ENCODE measurements around the gene THEMIS.
"Not testable (repeated sequence)": the region's sequence is repeated elsewhere in the genome, so short reads cannot be mapped to it uniquely, and the experiment has no call there.

The THEMIS gene, protein sequence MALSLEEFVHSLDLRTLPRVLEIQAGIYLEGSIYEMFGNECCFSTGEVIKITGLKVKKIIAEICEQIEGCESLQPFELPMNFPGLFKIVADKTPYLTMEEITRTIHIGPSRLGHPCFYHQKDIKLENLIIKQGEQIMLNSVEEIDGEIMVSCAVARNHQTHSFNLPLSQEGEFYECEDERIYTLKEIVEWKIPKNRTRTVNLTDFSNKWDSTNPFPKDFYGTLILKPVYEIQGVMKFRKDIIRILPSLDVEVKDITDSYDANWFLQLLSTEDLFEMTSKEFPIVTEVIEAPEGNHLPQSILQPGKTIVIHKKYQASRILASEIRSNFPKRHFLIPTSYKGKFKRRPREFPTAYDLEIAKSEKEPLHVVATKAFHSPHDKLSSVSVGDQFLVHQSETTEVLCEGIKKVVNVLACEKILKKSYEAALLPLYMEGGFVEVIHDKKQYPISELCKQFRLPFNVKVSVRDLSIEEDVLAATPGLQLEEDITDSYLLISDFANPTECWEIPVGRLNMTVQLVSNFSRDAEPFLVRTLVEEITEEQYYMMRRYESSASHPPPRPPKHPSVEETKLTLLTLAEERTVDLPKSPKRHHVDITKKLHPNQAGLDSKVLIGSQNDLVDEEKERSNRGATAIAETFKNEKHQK

DNA sequence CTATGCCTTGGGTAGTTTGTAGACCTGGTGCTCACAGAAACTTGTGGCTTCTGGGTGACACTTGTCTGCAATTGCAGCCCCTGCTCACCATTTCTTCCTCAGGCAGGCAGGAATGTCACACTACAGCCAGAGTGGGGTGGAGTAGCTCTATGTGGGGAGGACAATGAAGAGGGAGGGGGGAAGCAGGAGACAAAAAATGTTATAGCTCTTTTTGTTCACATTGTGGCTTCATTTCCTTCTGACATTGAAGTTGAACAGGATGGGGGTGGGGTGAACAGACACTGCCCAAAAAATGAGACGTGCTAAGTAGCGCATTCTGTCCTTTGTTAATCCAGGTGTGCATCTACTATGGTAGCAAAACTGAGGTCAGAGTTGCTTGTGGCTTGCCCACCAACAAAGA lies at the start of gene THEMIS:
TSS of gene THEMIS (minus strand) at position 124 of the 400 bp plus-strand sequence. CDS start 126 bp downstream, outside the sequence.
- DNase-seq (ENCODE audit: low read depth) = no peak
- H3K4me3 ChIP-seq (ENCODE audit: low read depth, low read length) = no peak within 1 kb of the TSS

DNA sequence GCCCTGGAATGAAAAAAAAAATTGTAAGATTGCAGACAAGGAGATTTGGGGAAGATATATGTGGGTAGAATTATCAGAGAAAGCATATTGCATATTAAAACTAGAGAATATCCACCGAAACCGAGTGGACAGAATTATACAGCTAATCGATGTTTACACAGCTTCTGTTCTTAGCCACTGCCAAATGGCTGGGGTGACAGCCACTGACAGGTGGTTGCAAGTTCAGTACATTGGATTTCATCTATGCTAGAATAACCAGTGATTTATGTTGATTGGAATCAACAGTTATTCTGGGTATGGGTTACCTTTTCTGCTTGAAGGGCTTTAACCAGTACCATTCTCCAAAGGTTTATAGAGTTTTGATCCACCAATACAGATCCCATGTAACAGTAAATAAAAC lies 48.4 kb upstream of the THEMIS start:
- no peak for DNase-seq (ENCODE audit: low read depth)
- H3K4me3 ChIP-seq (ENCODE audit: low read depth, low read length) = no peak overlapping the region

DNA sequence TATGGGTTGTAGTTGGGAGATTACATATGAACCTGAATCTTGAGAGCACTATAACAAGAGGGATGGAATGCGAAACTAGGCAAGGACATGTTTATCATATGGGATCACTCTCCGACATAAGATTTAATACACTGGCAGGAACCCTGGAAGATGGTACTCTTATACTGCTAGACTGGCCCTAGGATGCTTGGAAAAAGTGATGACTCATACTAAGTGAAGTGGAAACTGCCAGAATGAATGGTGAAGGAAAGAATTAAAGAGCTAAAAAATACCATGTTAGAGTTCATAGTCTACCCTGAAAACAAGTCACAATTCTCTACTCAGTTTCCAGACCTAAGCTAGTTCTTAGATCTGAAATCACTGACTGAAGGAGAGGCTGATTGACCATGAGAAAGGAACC lies 45.5 kb upstream of the THEMIS start:
- H3K4me3 ChIP-seq (ENCODE audit: low read depth, low read length) = no peak overlapping the region
- DNase-seq (ENCODE audit: low read depth) = no peak

DNA sequence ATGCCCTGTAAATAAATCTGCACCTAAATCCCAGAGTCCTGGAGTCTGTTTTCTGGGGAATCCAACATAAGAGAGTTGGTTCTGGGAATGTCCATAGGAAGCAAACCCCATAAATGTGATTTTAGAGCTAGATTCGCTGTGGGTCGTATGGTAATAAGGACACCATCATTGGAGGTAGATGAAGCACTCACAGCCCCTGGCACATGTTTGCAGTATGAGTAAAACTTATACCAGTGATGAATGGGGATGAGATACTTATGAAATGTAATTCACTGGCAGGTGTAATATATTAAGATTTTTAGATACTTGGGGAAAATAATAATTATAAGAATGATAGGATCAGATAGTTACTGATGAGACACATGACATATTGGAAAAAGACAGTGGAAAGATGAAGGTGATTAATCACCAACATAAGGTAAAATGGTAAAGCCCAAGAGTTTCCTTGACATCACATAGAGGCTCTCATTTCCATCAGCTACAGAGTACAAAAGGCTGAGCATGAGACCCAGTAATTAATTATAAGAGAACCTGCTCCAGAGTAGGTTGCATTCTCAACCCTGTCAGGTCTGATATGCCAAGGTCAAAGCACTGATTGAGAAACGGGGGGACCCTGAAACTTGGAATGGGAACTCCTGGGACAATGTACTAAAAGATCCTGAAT lies 44.7 kb upstream of the THEMIS start:
- no peak overlapping the region for H3K4me3 ChIP-seq (ENCODE audit: low read depth, low read length)

DNA sequence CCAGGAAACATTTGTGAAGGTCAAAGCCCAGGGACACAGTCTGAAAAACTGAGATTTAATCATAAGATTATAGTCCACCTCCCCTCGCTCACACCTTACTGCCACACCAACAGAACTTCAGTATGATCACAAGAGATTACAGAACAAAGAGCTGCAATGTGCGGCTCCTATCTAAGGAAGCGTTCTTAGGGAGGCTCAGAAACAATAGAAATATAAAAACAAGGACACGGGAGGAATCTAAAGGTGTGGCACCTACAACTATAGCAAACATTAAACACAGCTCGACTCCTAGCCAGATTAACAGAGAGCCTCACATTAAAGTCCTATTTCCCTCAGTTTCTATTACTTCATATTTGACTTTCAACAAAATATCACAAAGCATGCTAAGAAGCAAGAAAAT lies 40.4 kb upstream of the THEMIS start:
- DNase-seq (ENCODE audit: low read depth) = no peak

More for the DNA sequence above, 44.7 kb upstream of the THEMIS start:
- no peak for DNase-seq (ENCODE audit: low read depth)

DNA sequence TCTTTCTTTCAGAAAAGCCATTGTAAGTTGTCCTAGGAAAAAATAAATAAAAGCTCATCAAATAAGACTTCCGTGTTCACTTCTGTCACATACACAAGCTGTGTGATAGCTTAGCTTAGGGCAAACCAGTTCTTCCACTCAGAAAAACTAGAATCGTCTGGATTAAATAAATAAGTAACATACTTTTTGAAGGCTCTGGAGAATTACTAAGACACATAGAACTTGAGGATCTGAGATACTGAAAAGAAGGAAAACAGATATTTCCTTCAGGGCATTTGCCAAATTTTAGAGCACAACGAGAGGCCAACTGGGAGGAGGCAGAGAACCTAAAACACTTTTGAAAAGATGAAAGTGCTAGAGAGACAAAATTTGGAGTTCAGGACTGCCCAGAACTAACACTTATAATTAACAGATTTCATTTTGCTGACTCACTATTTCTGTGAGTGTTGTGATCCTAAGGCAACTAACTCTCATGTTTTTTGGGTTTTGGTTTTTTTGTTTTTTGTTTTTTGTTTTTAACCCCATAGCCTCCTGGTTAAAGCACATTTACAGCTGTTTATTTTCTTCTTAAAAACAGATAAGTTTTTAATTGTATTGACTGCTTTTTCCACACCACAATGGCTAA lies 38.7 kb upstream of the THEMIS start:
- DNase-seq (ENCODE audit: low read depth) = no peak
- no peak overlapping the region for H3K4me3 ChIP-seq (ENCODE audit: low read depth, low read length)

More for the DNA sequence above, 40.4 kb upstream of the THEMIS start:
- no peak overlapping the region for H3K4me3 ChIP-seq (ENCODE audit: low read depth, low read length)

DNA sequence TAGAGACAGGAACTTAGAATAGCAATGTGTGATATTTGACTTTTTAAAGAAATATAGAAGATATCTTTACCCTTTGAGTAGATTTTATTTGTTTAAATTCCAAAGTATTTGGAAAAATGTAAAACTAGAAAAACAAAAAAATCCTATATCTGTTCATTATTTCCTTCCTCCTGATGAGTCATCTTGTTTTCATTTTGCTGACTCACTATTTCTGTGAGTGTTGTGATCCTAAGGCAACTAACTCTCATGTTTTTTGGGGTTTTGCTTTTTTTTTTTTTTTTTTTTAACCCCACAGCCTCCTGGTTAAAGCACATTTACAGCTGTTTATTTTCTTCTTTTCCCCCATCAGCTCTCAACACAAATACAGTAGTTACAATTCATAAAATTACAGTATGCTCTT lies 37.8 kb upstream of the THEMIS start:
- no peak overlapping the region for H3K4me3 ChIP-seq (ENCODE audit: low read depth, low read length)
- DNase-seq (ENCODE audit: low read depth) = peak; percentile 18

DNA sequence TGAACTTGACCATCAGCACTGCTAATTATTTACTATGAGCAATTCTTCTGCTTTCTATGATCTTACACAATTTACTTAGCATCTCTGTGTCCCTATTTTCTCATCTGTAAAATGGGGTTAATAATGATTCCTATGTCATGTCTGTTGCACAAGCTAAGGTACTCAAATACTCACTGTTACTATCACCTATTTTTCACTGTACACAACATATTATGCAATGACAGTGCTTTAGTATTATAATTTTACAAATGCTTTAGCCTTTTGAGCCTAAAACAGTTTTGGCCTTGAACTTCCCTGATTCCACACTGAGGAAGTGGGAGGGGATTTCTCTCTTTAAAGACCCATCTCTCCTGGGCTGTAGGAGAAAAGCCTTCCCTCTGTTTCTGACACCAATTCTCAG lies 36.9 kb upstream of the THEMIS start:
- H3K4me3 ChIP-seq (ENCODE audit: low read depth, low read length) = no peak overlapping the region
- DNase-seq (ENCODE audit: low read depth) = no peak

DNA sequence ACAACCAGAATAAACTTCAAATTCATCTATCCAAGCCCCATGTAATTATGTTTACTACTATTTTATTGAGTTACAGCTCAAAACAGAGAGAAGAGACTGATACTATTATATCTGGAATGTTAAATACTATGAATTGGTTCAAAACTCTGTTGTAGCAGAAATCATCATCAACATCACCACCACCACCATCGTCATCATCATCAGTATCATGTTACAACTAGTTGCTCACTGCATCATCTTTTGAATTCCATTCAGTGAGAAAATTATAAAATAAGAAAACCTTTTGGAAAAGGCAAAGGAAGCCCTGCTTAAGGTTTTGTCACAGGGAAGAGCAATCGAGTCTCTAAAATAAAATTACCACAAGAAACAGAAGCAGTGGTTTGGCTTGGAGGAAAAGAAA lies 36.2 kb upstream of the THEMIS start:
- no peak overlapping the region for H3K4me3 ChIP-seq (ENCODE audit: low read depth, low read length)
- DNase-seq (ENCODE audit: low read depth) = no peak

DNA sequence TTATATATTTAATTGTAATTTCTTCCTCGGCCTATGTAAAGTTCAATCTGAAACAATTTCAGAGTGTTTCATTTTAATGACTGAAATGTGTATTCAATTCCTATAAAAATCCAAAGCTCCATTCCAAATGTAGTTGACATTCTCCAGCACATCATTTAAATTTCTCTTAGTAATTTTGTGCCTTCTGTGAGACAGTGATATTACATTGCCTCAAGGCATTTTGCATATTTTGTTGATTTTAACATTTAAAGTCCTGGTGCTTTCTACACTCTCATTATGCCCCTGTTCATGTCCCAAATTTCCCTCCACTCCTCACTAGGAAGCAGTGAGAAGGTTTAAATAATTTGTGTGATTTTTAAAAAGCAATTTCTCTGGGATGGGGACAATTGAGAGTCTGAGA lies 34.1 kb upstream of the THEMIS start:
- DNase-seq (ENCODE audit: low read depth) = no peak
- H3K4me3 ChIP-seq (ENCODE audit: low read depth, low read length) = no peak overlapping the region

DNA sequence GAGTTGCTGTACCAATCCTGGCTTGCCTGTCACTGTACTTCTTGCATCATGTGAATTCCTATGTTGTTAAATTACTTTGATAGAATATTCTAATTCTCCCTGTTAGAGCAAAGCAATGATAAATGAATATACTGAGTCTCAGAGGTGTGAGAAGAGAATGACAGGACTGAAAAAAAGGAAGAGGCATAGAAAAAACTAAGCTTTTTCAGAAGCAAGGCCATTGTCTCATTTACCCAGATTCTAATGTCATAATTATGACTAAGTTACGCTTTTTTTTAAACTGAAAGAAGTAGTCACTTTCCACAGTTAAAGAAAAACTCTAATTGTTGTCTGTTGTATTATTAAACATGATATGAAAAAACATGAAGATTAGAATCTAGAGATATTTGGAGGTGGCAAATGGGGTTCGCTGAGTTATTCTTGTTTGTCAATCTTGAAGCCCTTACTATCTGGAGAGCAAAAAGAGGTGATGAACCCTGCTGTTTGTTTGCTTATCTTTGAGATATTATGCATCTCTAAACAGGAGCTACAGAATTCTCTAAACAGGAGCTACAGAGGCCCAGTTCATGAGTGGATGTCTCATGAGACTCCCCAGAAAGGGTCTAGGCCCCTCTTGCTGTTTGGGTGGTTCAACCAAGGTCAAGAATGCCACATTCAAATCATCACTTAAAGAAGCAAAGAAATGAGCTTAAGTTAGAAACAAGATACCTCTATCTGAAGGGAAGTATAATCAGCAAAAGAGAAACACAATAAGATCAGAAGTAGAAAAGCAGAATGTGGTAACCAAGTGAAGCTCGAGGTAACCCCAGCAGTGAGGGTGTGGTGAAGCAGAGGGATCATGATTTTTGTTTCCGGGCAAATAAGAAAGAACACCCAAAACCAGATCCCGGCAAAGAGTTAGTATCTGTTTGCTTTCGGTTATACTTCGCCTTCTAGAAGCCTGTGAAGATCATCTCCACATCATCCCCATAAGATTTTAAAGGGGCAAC lies 33.3 kb upstream of the THEMIS start:
- no peak for DNase-seq (ENCODE audit: low read depth)
- no peak overlapping the region for H3K4me3 ChIP-seq (ENCODE audit: low read depth, low read length)

DNA sequence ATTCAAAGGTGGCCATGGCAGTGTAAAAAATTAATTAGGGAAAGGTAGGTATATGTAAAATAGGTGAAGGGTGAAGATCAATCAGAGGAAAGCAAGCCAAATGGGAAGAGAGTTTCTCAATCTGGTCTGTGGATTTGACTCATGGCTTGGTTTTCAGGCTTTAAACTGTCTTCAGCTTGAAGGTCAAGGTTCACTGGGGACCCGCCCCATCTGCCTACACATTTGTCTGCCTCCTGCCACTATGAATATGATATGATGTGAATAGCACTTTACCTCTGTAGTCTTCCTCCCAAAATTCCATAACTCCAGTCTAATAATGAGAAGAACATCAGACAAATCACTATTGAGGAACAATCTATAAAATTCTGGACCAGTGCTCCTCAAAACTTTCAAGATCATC lies 32.3 kb upstream of the THEMIS start:
- H3K4me3 ChIP-seq (ENCODE audit: low read depth, low read length) = no peak overlapping the region
- DNase-seq (ENCODE audit: low read depth) = no peak

DNA sequence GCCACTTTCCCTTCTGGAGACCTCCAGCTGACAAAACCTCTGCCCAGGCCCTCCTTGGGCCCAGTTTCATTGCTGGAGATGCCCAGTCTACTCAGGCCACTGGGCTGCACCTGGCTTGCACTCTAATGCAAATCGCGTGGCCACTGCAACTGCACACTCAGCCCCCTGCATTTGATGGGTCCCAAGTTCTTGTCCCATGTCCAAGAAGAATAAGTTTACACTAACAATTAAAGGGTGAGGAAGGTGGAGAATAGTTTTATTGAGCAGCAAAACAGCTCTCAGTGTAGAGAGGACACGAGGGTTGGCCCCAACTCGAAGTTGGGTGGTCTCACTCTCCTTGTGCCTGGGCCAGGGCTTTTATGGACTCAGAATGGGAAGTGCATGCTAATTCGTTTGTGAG lies 31.9 kb upstream of the THEMIS start:
- DNase-seq (ENCODE audit: low read depth) = no peak
- no peak overlapping the region for H3K4me3 ChIP-seq (ENCODE audit: low read depth, low read length)

DNA sequence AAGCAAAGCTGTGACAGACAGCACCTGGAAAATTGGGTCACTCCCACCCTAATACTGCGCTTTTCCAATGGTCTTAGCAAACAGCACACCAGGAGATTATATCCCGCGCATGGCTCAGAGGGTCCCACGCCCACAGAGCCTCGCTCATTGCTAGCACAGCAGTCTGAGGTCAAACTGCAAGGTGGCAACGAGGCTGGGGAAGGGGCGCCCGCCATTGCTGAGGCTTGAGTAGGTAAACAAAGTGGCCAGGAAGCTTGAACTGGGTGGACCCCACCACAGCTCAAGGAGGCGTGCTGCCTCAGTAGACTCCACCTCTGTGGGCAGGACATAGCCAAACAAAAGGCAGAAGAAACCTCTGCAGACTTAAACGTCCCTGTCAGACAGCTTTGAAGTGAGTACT lies 25.6 kb upstream of the THEMIS start:
- not testable (repeated sequence) for DNase-seq (ENCODE audit: low read depth)

DNA sequence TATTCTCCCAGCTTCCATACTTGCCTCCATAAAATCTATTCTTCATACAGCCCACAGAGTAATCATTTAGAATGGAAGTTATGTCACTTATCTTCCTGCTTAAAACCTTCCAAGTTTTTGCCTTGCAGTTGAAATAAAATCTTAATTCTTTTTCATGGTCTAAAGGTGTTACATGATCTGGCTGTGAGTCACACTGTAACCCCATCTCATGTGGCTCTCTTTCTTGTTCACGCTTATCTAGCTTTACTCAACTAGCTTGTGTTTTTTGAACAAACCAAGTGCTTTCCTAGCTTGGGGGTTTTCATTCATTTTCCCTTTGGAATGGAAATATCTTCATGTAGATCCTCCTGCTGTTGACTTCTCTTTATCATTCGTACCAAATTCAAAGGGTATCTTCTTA lies 23.6 kb upstream of the THEMIS start:
- no peak overlapping the region for H3K4me3 ChIP-seq (ENCODE audit: low read depth, low read length)
- DNase-seq (ENCODE audit: low read depth) = no peak

More for the DNA sequence above, 25.6 kb upstream of the THEMIS start:
- not testable (repeated sequence) for H3K4me3 ChIP-seq (ENCODE audit: low read depth, low read length)

DNA sequence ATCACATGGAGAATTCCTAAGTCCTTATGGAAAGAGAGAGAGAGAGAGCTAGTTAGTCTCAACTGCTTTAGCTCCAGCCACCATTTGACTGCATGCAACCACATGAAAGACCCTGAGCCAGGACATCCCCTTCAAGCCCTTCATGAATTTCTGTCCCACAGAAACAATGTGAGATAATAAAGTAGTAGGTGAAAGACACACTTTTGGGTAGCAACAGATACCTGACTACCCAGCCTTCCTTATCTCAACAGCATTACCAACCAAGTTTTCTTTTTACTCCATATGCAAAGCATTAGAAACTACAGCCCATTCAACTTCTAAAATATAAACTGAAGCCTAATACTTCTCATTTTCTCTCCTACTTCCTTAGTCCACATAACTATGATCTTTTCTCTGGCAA lies 23.2 kb upstream of the THEMIS start:
- no peak overlapping the region for H3K4me3 ChIP-seq (ENCODE audit: low read depth, low read length)
- no peak for DNase-seq (ENCODE audit: low read depth)

DNA sequence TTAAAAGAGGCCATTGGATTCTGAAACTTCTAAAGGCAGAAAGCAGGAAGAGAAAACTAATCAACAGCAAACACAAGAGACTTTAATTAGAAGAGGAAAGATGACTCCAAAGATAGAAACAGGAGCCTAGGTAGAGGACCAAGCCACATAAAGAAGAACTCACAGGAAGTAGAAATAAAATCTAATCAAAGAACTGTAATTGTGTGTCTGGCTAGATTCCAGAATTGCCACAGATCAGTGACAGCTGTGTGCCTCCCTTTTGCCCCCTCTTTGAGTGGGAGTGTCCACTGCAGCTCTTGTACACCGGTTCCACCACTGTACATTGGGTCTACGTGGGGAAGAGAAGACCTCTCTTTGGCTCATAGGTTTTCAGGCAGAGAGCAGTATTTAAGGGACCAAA lies 22.3 kb upstream of the THEMIS start:
- no peak for DNase-seq (ENCODE audit: low read depth)
- H3K4me3 ChIP-seq (ENCODE audit: low read depth, low read length) = no peak overlapping the region

DNA sequence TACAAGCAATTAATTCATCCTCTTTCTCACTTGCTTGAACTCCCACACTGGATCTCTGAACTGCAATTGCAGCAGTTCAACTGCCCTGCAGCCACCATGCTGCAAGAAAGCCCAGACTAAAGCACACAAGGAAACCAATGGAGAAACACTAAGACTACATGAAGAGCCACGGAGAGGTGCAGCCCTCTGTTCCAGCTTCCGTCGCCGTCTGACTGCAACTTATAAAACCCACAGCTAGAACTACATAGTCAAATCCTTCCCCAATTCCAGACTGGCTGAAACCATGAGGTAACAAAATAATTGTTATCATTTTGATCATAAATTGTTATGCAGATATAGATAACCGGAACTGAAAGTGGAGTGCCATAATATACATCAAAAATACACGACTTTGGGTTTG lies 21.1 kb upstream of the THEMIS start:
- no peak for DNase-seq (ENCODE audit: low read depth)
- H3K4me3 ChIP-seq (ENCODE audit: low read depth, low read length) = no peak overlapping the region

DNA sequence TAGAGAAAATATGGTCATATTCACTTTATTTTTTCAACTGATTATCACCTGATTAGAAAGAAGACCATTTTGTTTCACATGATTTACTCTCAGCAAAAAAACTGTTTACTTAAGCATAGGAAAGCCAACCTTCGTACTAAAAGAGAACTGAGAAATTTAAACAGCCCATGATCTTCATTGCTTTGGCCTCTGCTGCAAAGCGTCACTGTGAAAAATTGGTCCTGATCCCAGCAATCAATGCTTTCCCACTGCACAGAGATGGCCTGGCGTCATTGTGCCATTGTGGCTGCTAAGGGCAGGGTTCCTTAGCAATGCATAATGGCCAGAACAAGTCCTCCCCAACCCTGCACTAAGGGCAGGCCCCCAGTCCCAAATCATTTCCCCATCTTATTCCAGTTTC lies 19.9 kb upstream of the THEMIS start:
- no peak overlapping the region for H3K4me3 ChIP-seq (ENCODE audit: low read depth, low read length)
- no peak for DNase-seq (ENCODE audit: low read depth)

All from skeletal muscle cell (primary cell).